GM23338 (cell line): ENCODE measurements around the gene FOXC2.

Experiments
- CREB1 ChIP-seq: fragments of 250-450 bp; sonication (Bioruptor Pico); IDR thresholded peaks from 2 replicates; pipeline ENCODE4 v1.5.0; 2020; ENCODE audit warnings: low read depth, mild to moderate bottlenecking, moderate library complexity
- CTCF ChIP-seq, 2 experiments: fragments of 200-600 bp in 1 of 2; sonication (generic) in 1 of 2; conservative IDR thresholded peaks; 2 replicates each; pipeline versions ENCODE4 v1.5.1 to v1.6.1; 2016 to 2017; ENCODE audit warnings: antibody characterized with exemption in 2 of 2, low read depth in 2 of 2, mild to moderate bottlenecking in 2 of 2, moderate library complexity in 1 of 2
- ETS1 ChIP-seq: IDR thresholded peaks from 2 replicates; pipeline ENCODE4 v1.6.1; 2016; ENCODE audit warnings: antibody characterized with exemption
- EZH2 ChIP-seq: fragments of 200-600 bp; sonication (generic); IDR thresholded peaks from one replicate; pipeline ENCODE4 v1.8.0; 2017; ENCODE audit warnings: antibody characterized with exemption, mild to moderate bottlenecking, low read depth; ENCODE audit not compliant: unreplicated experiment
- EZH2phosphoT487 ChIP-seq: fragments of 200-600 bp; sonication (generic); IDR thresholded peaks from one replicate; pipeline ENCODE4 v1.8.1; 2018; ENCODE audit warnings: antibody characterized with exemption; ENCODE audit not compliant: unreplicated experiment
- JUNB ChIP-seq: IDR thresholded peaks from one replicate; pipeline ENCODE4 v1.6.1; 2016; ENCODE audit warnings: antibody characterized with exemption; ENCODE audit not compliant: unreplicated experiment
- POLR2AphosphoS5 ChIP-seq: IDR thresholded peaks from 2 replicates; pipeline ENCODE4 v1.6.1; 2016; ENCODE audit warnings: antibody characterized with exemption, low read depth
- REST ChIP-seq: IDR thresholded peaks from one replicate; pipeline ENCODE4 v1.6.1; 2018; ENCODE audit warnings: antibody characterized with exemption; ENCODE audit not compliant: unreplicated experiment
- STAT1 ChIP-seq: IDR thresholded peaks from one replicate; pipeline ENCODE4 v1.6.1; 2016; ENCODE audit warnings: antibody characterized with exemption; ENCODE audit not compliant: unreplicated experiment
- ZNF462 ChIP-seq: fragments of 250-450 bp; sonication (Bioruptor Pico); IDR thresholded peaks from 2 replicates; pipeline ENCODE4 v1.5.0; 2020; ENCODE audit warnings: mild to moderate bottlenecking, moderate library complexity

- TF ChIP-seq JUNB (no peak), POLR2AphosphoS5 (no peak), CTCF (conservative IDR thresholded peaks at IDR 0.05; ENCODE audit: low read depth in 2 of 2) (no peak), REST (no peak), EZH2 (no peak), STAT1 (no peak), ZNF462 (CRISPR knock-in tag) (no peak), EZH2phosphoT487 (no peak), CREB1 (CRISPR knock-in tag) (no peak), ETS1 (no peak)
These were observed 44.3 kb downstream of the FOXC2 start for GRCh38 chr16:86610779-86611524.
